Activated CD4-positive, alpha-beta T cell treated with anti-CD3 and anti-CD28 coated beads, Interleukin-2, amount 50 U/mL, for 24 hours (primary cell): ENCODE data around the gene NSG2.

Experiments
- DNase-seq, 2 donors: peaks; one replicate each; pipeline ENCODE4 v3.0.0-alpha.2; 2020; ENCODE audit warnings: low read depth in 1 of 2, low spot score in 1 of 2

NSG2 gene

GRCh38 chr5:174147551-174147950 is 102.0 kb downstream of the NSG2 start:
- DNase-seq, result no peak

- no peak for DNase-seq
These were observed 103.2 kb downstream of the NSG2 start for GRCh38 chr5:174148721-174149120.

GRCh38 chr5:174149426-174149825 is 103.9 kb downstream of the NSG2 start:
- DNase-seq, result no peak

- DNase-seq, result no peak
These were observed 104.5 kb downstream of the NSG2 start for GRCh38 chr5:174149989-174150388.

- DNase-seq, result no peak
These were observed 106.2 kb downstream of the NSG2 start for GRCh38 chr5:174151599-174152181.

GRCh38 chr5:174154559-174154958 is 109.1 kb downstream of the NSG2 start:
- no peak for DNase-seq

GRCh38 chr5:174155281-174155680 is 109.8 kb downstream of the NSG2 start:
- DNase-seq, result no peak

GRCh38 chr5:174155706-174156105 is 110.2 kb downstream of the NSG2 start:
- DNase-seq, result no peak

- no peak for DNase-seq
These were observed 111.5 kb downstream of the NSG2 start for GRCh38 chr5:174157048-174157447.
